HS-5 (cell line): ENCODE results near the gene PAK3.

Experiments used
- DNase-seq: peaks from one replicate; pipeline ENCODE4 v3.0.0-alpha.2; 2012; ENCODE audit warnings: low read depth

PAK3 gene

GRCh38 chrX:111131572-111131971, 35.6 kb downstream of the PAK3 start:
- DNase-seq, result no peak

- DNase-seq, result no peak
Measured at GRCh38 chrX:111133389-111133788, 37.4 kb downstream of the PAK3 start.

GRCh38 chrX:111145878-111146277, 49.9 kb downstream of the PAK3 start:
- DNase-seq, result no peak

- DNase-seq, result no peak
Measured at GRCh38 chrX:111151764-111152163, 55.8 kb downstream of the PAK3 start.

- no peak for DNase-seq
Measured at GRCh38 chrX:111159232-111159631, 63.2 kb downstream of the PAK3 start.

- no peak for DNase-seq
Measured at GRCh38 chrX:111164728-111165127, 68.7 kb downstream of the PAK3 start.

GRCh38 chrX:111165902-111166301, 69.9 kb downstream of the PAK3 start:
- DNase-seq, result no peak

- no peak for DNase-seq
Measured at GRCh38 chrX:111167334-111167733, 71.3 kb downstream of the PAK3 start.

- no peak for DNase-seq
Measured at GRCh38 chrX:111168314-111168713, 72.3 kb downstream of the PAK3 start.

GRCh38 chrX:111169141-111169540, 73.2 kb downstream of the PAK3 start:
- DNase-seq, result no peak

GRCh38 chrX:111170017-111170416, 74.0 kb downstream of the PAK3 start:
- no peak for DNase-seq

GRCh38 chrX:111180750-111181240, 84.8 kb downstream of the PAK3 start:
- DNase-seq, result no peak

GRCh38 chrX:111181951-111182350, 86.0 kb downstream of the PAK3 start:
- no peak for DNase-seq

GRCh38 chrX:111182997-111183396, 87.0 kb downstream of the PAK3 start:
- DNase-seq, result no peak

- no peak for DNase-seq
Measured at GRCh38 chrX:111191598-111191997, 95.6 kb downstream of the PAK3 start.

- DNase-seq, result no peak
Measured at GRCh38 chrX:111199505-111199904, 103.5 kb downstream of the PAK3 start.

- DNase-seq, result no peak
Measured at GRCh38 chrX:111200327-111200726, 104.3 kb downstream of the PAK3 start.

GRCh38 chrX:111207851-111208250, 111.9 kb downstream of the PAK3 start:
- DNase-seq, result no peak

GRCh38 chrX:111216293-111216801, 120.4 kb downstream of the PAK3 start:
- no peak for DNase-seq

GRCh38 chrX:111244235-111244750, 148.3 kb downstream of the PAK3 start:
- DNase-seq, result no peak

GRCh38 chrX:111254896-111255693, 159.1 kb downstream of the PAK3 start:
- DNase-seq, result no peak

GRCh38 chrX:111257733-111258132, 161.7 kb downstream of the PAK3 start:
- no peak for DNase-seq

- no peak for DNase-seq
Measured at GRCh38 chrX:111259559-111259958, 163.6 kb downstream of the PAK3 start.

- DNase-seq, result no peak
Measured at GRCh38 chrX:111260451-111260850, 164.5 kb downstream of the PAK3 start.
